ENCODE data around the gene SMPD4.
"Not testable (repeated sequence)": the region's sequence is repeated elsewhere in the genome, so short reads cannot be mapped to it uniquely, and the experiment has no call there.

The SMPD4 gene

DNA sequence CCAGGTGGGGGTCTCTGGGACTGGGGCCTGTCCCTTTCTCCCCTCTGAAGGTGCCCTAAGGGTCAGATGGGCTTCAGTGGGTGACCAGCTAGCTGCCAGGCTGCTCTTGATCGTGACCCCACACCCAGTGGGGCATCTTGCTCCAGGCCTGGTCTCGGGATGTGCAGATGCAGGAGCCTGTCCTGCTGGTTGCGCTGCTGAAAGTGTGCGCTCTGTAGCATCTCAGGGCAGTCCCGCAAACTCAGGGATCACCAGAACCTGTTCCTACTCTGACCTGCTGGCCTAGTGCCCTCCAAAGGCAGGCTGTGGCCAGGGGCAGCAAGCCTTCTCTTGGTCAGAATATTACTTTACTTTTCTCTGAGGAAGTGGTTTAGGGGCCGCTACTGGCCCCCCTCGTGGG, 40.9 kb downstream of the SMPD4 start:
- DNase-seq (ENCODE audit: low read depth): not testable (repeated sequence)

DNA sequence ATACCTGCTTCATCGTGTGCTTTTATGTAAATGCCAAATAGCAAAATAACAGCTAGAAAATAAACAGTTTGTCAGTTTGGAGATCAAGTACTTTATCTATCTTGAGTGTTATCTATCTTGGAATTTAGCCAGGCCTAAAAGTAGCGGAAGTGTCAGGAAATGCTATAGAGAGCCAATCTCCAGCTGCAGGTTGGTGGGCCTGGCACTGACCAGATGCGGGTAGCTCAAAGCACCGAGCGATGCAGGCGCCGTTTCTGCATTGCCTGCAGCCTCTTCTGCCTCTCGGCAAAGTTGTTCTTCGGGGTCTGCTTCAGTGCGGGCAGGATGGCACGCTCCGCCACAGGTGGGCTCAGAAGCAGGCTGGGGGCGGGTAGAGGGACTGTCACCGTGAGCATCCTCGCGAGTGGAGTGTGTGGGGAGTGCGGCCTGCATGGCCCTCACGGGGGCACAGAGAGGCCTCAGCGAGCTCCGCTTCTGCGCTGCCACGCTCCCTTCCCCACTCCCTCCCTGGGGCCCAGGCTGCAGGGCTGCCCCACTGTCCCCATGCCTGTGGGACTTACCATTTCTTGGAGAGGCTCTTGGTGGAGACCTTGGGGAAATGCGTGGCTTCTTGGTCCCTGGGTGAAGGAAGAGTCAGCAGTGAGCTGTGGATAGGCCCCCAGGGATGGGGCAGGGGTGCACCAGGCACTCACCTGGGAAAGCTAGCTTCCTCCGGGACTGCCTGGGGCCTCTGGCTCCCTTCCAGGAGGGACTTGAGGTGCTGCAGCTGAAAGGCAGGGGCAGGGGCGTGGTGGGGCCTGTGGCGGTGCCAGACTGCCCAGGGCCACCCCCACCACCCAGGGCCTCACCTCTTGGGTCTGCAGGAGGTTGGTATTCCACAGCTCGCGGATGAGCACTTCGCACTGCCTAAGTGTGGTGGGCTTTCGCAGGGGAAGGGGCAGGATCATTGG, 41.8 kb downstream of the SMPD4 start:
- DNase-seq (ENCODE audit: low read depth): not testable (repeated sequence)

DNA sequence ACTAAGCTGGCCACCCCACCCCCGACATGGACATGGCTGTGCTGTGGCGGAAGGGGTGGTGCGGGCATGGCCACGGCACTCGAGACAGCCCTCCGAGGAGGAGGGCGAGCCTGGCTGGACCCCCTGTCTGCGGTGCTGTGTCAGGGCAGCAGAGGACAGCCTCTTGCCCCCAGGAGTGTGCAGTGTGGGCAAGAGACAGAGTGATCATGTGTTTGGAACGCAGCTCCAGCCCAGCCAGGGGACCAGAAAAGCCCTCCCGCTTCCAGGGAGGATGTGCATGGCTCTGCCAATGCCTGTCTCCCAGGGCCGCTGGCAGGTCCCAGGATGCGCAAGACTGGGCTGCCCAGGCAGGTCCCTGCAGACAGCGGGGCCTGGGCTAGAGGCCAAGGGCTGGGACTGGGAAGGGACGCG, 42.6 kb downstream of the SMPD4 start:
- not testable (repeated sequence) for DNase-seq (ENCODE audit: low read depth)

DNA sequence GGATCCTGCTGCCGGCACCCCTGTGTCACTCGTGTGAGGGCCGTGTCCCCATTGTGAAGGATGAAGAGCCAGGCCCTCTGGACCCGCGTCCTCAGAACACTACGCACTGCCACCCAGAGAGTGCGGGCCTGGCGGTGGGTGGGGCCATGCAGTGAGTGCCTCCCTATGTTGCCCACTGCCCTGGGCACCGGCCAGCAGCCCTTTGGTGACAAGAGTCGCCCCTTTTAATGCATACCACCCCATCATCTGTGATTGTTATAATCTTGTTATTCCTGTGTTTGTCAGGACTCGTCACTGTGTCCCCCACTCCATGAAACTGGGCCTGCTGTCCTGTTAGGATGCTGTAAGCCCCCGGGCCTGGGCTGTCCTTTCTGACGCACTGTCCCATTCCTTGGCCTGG, 43.1 kb downstream of the SMPD4 start:
- DNase-seq (ENCODE audit: low read depth): not testable (repeated sequence)

DNA sequence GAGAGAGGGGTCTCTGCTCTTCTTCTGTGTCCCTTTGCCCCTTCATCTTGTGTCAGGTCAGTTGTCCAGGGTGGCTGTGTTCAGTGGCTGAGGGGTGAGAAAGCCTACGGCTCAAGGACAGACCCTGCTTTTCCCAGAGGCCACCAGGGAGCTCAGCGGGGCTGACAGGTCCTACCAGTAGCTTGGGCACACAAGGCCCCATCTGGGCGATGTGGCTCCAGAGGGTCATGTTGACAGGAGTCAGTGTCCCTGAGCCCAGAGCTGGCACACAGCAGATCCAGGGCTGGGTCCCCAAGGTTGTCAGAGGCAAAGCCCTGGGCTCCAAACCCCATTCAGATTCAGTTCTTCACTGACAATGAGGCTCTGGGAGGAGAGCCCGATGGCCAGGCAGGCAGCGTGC, 44.3 kb downstream of the SMPD4 start:
- not testable (repeated sequence) for DNase-seq (ENCODE audit: low read depth)

DNA sequence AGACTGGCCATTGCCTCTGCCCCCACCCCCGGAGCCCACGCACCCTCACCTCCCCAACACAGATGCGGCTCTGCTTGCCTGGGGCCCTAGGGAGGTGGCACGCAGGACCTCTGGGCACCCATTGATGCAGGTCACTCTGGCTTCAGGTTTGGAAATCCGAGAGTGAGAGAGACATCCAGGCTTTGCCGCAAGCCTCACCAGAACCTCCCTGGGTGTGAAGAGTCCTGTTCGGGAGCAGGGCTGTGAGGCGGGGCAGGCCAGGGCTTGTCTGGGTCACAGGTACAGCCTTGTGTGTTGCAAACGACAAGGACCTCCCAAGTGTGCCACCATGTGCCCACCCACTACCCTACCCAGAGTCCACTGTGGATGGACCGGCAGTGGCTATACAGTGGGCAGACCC, 44.9 kb downstream of the SMPD4 start:
- not testable (repeated sequence) for DNase-seq (ENCODE audit: low read depth)

DNA sequence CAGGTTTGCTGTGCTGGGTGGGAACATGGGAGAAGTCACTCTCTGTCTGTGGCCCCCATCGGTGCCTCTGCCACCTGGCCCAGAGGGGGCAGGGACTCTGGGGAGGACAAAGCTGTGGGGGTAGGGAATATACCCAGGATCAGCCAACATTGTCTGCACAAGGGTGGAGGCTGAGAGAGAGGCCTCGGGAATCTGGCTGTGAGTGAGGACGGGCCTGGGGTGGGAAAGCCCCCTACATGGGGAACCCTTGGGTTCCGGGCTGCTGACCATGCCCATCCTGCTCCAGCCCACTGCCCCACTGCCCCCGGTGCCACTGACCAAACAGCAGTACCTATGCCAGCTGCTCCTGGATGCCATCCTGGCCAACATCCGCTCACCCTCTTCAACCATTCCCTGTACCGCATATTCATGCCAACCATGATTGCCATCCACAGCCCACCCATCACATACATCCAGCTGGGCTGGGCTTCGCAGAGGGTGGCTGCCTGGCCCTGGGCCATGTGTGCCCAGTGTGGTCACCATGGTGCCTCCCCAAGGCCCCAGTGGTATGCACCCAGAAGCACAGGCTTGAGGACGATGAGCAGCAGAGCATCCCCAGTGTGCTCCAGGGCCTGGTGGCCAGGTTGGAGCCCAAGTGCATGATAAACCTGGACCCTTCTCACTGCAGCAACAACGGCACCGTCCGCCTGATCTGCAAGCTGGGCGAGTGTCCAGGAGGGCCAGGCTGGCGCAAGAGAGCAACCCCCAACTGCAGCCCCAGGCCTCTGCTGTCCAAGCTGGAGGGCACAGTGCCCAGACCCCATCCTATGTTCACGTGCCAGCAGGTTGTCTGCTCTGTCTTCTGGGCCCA, 45.5 kb downstream of the SMPD4 start:
- DNase-seq (ENCODE audit: low read depth): no peak

DNA sequence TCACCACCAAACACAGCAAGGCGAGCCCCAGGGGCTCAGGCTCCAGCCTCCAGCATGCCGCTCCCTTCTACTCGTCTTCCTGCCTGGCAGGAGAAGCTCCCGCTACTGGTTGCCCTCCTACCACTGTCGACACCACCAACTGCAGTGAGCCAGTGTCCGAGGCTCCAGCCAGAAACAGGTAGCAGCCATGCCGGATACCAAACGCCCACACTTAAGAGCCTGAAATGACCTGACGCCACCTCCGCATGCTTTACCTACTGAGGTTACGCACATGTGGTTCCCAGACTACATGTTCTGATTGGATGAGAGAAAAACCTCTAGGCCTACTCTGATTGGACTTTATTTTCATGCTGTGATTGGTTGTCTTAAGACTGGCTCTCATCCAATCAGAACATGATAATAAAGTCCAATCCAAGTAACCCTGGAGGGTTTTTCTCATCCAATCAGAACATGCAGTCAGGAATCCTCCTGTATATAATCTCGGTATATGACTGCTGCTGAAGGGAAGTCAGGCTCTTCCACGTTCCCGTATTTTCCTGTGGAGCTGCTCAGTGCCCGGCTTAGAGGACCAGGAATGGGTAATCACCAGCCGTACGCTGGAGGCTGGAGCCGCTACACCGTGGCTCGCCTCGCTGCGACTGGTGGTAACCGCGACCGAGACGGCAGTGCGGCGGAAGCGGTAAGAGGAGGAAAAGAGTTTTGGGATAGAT, 52.1 kb downstream of the SMPD4 start, which contains the start of gene POTEF:
Gene POTEF, minus strand, starts transcription at position 103 of the 710 bp plus-strand sequence. CDS start 8,707 bp downstream, outside the sequence.
- DNase-seq (ENCODE audit: low read depth): not testable (repeated sequence)

DNA sequence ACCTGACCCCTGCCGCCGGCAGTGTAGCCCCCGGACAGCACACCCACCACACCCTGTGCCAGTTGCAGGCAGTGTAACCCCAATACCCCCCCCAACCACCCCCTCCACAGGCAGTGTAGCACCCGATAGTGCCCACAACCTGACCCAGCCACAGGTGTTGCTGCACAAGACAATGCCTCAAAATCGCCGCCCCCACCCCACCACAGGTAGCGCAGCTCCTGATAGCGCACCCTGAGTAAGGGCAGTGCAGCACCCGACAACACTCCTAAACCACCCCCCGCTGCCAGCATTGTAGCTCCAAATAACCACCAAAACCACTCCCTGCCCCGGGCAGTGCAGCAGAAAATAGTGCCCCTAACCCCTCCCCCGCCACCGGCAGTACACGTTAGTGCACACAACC, 52.9 kb downstream of the SMPD4 start:
- DNase-seq (ENCODE audit: low read depth): not testable (repeated sequence)

DNA sequence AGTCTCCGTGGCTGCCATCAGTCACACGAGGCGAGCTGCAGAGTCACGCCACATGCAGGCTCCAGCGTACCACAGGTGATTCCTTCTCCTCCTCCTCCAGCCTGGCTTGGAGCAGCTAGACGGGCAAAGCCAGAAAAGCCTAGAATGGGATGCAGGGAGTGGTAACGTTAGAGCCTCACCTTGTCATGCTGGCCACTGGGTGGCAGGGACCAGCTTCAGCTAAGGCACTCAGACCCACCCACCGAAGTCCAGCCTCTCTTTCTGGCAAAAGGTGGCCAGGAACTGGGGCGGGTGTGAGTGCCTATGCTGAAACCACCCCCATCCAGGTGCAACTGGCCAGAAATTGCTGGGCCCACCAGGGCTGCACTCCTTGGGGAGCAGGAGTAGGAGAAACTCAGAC, 53.7 kb downstream of the SMPD4 start:
- DNase-seq (ENCODE audit: low read depth): not testable (repeated sequence)

DNA sequence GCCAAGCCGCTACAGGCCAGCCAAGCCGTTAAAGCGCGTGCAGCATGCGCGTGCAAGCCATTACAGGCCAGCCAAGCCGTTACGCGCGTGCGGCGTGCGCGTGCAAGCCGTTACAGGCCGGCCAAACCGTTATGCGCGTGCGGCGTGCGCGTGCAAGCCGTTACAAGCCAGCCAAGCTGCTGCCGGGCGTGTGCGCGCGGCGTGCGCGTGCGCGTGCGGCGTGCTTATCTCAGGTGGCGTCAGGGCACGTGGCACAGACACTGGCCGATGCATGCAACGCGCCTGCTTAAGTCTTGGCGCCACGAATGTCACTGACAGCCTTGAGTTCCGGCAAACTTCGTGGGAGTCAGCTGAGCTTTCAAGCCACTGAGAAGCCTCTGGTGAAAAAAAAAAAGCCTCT, 60.5 kb downstream of the SMPD4 start:
- not testable (repeated sequence) for DNase-seq (ENCODE audit: low read depth)

DNA sequence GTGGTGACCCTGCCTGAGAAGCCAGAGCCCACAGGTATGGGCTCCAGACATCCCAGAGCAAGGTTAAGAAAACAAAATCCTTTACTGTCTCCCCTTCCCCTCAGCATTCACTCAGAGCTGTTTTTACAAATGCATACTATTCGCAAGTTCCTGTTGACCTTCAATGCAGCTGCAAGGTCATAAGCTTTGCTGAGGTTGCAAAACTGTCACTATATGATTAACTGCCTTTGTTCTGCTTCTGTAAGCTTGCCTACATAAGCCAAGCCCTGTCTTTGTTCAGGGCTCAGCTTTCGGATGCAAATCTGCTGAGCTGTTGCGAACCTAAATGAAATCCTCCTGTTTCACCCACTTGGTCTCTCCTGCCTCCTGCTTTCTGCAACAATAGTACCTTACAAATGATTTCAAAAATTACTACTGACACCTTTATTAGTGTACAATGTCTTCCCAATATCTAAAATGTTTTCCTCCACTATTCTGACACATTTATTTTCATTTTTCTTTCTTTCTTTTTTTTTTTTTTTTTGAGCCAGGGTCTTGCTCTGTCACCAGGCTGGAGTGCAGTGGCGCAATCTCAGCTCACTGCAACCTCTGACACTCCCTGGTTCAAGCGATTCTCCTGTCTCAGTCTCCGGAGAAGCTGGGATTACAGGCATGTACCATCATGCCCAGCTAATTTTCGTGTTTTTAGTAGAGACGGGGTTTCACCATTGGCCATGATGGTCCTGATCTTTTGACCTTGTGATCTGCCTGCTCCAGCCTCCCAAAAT, 78.6 kb downstream of the SMPD4 start:
- not testable (repeated sequence) for DNase-seq (ENCODE audit: low read depth)

All from iris pigment epithelial cell (primary cell).